Esophagus squamous epithelium (tissue), 5 donors: Measurements from ENCODE around the gene MEDAG. TPM values are rescaled to one million over a fixed set of nuclear protein-coding genes. Genes with fewer than 3 reads are reported as not detected.
A peak's percentile ranks its signal among the peaks of the same experiment; 100 is the strongest.
"Not testable (repeated sequence)": the region's sequence is repeated elsewhere in the genome, so short reads cannot be mapped to it uniquely, and the experiment has no call there.

Source experiments
- DNase-seq: peaks from one replicate; lab custom pipeline; 2025; lab: John Stamatoyannopoulos, UW
- H3K27ac ChIP-seq, 4 donors: fragments of 200-600 bp; sonication (generic); one replicate each; pipeline ENCODE4 v1.5.1; 2016 to 2019; ENCODE audit warnings: mild to moderate bottlenecking in 1 of 4
- H3K27me3 ChIP-seq, 4 donors: fragments of 200-600 bp; sonication (generic); 1 replicate in 3 of 4; 2 replicates in 1 of 4; pipeline versions ENCODE4 v1.5.1 to v1.6.0; 2017 to 2021; ENCODE audit warnings: antibody characterized with exemption in 1 of 4
- H3K36me3 ChIP-seq, 3 donors: fragments of 200-600 bp; sonication (generic); one replicate each; pipeline ENCODE4 v1.5.1; 2016 to 2019
- H3K4me1 ChIP-seq, 3 donors: fragments of 200-600 bp; sonication (generic); one replicate each; pipeline ENCODE4 v1.5.1; 2017 to 2019
- H3K4me3 ChIP-seq, 4 donors: fragments of 200-600 bp; sonication (generic); 1 replicate in 3 of 4; 2 replicates in 1 of 4; pipeline ENCODE4 v1.5.1; 2016 to 2019; ENCODE audit warnings: mild to moderate bottlenecking in 2 of 4, moderate library complexity in 1 of 4
- H3K9me3 ChIP-seq, 3 donors: fragments of 200-600 bp; sonication (generic); one replicate each; pipeline ENCODE4 v1.5.1; 2016 to 2019
- POLR2A ChIP-seq, 4 donors: fragments of 450-650 bp; IDR thresholded peaks; one replicate each; pipeline ENCODE4 v1.6.1; 2017; ENCODE audit warnings: antibody characterized with exemption in 4 of 4, mild to moderate bottlenecking in 4 of 4, moderate library complexity in 3 of 4
- WGBS, 2 donors: methylation state at CpG; one replicate each; pipeline ENCODE4 v1.1.5; 2018; 5-methylcytosine and 5-hydroxymethylcytosine counted together
- intact Hi-C: fragments of 100-400 bp; cut with DNase I; formaldehyde crosslinking; loops from one replicate; pipeline ENCODE4 v1.15.0; 2022
- total RNA-seq, 4 donors: library from RNA; depleted of rRNA; stranded (reverse); fragments of >200 nt; gene quantifications; one replicate each; pipeline ENCODE4 v1.1.0, GENCODE V29; 2016
- TF ChIP-seq, protein P1 (sequence below), 6 experiments: fragments of 450-650 bp in 4 of 6; fragments of 200-600 bp in 2 of 6; sonication (generic) in 2 of 6; IDR thresholded peaks; one replicate each; pipeline ENCODE4 v1.5.1; 2016 to 2019; ENCODE audit warnings: antibody characterized with exemption in 6 of 6, mild to moderate bottlenecking in 4 of 6, moderate library complexity in 4 of 6
- donor health status: DM: yes; HTN: yes; CAD: no.

MEDAG gene
- total RNA-seq, 4 donors from 2014 or later: 1.1 to 11.3 (median 6.3) TPM

DNA sequence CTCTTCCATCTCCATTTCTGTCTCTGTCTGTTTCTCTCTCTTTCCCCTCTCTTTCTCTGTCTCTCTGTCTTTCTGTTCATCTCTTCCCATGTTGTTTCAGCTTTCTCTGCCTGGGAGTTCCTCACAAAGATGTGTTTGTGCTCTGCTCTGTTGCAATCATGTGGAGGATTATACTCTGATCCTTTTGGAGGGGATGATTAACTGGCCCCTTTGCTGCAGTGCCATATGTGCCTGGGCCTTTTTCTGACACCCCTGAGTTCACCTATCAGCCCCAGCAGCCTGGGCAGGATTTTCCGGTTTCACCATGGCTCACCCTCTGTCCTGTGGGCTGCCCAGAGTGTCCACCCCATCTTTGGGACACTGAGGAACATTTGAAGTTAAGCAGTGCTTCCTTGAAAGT, 17.3 kb downstream of the MEDAG start:
- peaks cover 0 to 56% (median 19%) of the 10 kb centered on the region in 3 donors for H3K4me1 ChIP-seq
- H3K4me3 ChIP-seq: no peak overlapping the region
- WGBS, 2 donors: 33% methylated on average over 1 of the region's 1 CpG; no CpG with 5 or more reads in 1 of the 2 donors
- no peaks in the 10 kb centered on the region for H3K27me3 ChIP-seq
- TF ChIP-seq, protein P1, sequence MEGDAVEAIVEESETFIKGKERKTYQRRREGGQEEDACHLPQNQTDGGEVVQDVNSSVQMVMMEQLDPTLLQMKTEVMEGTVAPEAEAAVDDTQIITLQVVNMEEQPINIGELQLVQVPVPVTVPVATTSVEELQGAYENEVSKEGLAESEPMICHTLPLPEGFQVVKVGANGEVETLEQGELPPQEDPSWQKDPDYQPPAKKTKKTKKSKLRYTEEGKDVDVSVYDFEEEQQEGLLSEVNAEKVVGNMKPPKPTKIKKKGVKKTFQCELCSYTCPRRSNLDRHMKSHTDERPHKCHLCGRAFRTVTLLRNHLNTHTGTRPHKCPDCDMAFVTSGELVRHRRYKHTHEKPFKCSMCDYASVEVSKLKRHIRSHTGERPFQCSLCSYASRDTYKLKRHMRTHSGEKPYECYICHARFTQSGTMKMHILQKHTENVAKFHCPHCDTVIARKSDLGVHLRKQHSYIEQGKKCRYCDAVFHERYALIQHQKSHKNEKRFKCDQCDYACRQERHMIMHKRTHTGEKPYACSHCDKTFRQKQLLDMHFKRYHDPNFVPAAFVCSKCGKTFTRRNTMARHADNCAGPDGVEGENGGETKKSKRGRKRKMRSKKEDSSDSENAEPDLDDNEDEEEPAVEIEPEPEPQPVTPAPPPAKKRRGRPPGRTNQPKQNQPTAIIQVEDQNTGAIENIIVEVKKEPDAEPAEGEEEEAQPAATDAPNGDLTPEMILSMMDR (IDR thresholded peaks at IDR 0.05): no peak
- TF ChIP-seq POLR2A (IDR thresholded peaks at IDR 0.05): no peak
- intact Hi-C loops: no loop called here
- H3K36me3 ChIP-seq: no peaks in the 10 kb centered on the region
- H3K9me3 ChIP-seq: no peaks in the 10 kb centered on the region
- H3K27ac ChIP-seq: peak overlapping the region; percentile 29 to 90 (median 82)
- DNase-seq: no peak

DNA sequence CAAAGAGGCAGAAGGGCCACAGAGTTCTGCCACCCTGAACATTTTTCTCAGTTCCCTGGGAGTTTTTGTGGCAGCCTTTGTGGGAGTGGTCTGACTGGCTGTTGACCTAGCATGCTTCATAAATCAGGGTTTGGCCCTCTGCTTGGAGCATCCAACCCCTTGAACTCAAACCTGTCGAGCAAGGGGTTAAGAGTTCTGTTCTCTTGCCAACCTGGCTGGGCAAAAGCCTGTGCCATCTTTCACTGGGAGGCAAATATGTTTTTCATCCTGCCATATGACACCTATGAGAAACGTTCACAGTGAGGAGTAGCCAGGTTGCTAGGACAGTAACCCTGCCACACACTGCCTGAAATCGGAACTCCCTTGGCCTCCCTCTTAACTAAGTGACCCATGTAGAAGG, 18.6 kb downstream of the MEDAG start:
- 50 to 57% methylated on average over 1 of the region's 3 CpGs for WGBS, 2 donors
- peak overlapping the region; percentile 55 to 90 (median 82) for H3K27ac ChIP-seq
- no peaks in the 10 kb centered on the region for H3K9me3 ChIP-seq
- peaks cover 5 to 69% (median 30%) of the 10 kb centered on the region in 3 donors for H3K4me1 ChIP-seq
- no peaks in the 10 kb centered on the region for H3K36me3 ChIP-seq
- no peak overlapping the region for H3K4me3 ChIP-seq
- intact Hi-C loops: no loop called here
- H3K27me3 ChIP-seq: no peaks in the 10 kb centered on the region
- DNase-seq: no peak
- no peak for TF ChIP-seq POLR2A (IDR thresholded peaks at IDR 0.05)
- TF ChIP-seq, protein P1 (IDR thresholded peaks at IDR 0.05): no peak

DNA sequence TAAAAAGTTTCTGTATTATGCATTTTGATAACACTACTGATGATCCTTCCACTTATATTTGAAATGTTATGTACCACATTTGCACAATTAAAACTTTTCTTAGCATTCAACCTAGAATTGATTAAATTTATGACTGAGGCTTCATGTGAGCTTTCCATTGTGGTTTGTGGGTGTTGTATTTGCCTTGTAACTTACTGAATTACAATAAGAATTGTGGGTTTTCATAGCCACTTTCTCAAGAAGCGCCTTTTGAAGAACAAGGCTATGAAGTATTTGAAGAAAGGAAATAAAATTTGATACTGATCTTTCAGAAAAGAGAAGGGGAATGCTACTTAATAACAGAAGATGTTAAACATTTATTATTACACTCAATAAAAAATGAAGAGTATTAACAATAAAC, 19.4 kb downstream of the MEDAG start:
- Histone ChIP-seq H3K4me3 (no peak overlapping the region), H3K27ac (peak overlapping the region in 3 of 4 donors; percentile 79 to 90 (median 85)), H3K9me3 (no peaks in the 10 kb centered on the region), H3K4me1 (peaks cover 5 to 75% (median 30%) of the 10 kb centered on the region in 3 donors), H3K27me3 (no peaks in the 10 kb centered on the region), H3K36me3 (no peaks in the 10 kb centered on the region)
- intact Hi-C loops: no loop called here
- TF ChIP-seq, protein P1 (IDR thresholded peaks at IDR 0.05): no peak
- no peak for TF ChIP-seq POLR2A (IDR thresholded peaks at IDR 0.05)
- DNase-seq: no peak
- 73 to 84% methylated on average over 1 of the region's 1 CpG for WGBS, 2 donors

DNA sequence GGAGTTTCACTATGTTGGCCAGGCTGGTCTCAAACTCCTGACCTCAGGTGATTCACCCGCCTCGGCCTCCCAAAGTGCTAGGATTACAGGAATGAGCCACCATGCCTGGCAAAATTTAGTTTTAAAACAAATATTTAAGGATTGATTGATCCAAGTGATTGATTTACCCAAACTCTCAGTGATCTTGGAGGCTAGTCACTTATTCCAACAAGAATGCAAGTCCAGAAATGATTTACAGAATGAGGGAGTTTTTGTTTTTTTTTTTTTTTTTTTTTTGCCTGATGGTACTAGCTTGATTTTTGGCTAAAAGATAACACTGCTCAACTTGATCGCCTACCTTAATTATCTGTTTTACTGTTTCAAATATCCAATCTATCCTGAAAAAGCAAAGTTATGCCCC, 20.7 kb downstream of the MEDAG start:
- no peak for DNase-seq
- no peaks in the 10 kb centered on the region for H3K27me3 ChIP-seq
- no peak overlapping the region for H3K4me3 ChIP-seq
- WGBS, 2 donors: 93 to 96% methylated on average over 3 of the region's 3 CpGs
- TF ChIP-seq, protein P1 (IDR thresholded peaks at IDR 0.05): no peak
- TF ChIP-seq POLR2A (IDR thresholded peaks at IDR 0.05): no peak
- peaks cover 5 to 84% (median 30%) of the 10 kb centered on the region in 3 donors for H3K4me1 ChIP-seq
- H3K36me3 ChIP-seq: no peaks in the 10 kb centered on the region
- H3K27ac ChIP-seq: peak overlapping the region in 3 of 4 donors; percentile 40 to 90 (median 85)
- no peaks in the 10 kb centered on the region for H3K9me3 ChIP-seq
- intact Hi-C loops: no loop called here

DNA sequence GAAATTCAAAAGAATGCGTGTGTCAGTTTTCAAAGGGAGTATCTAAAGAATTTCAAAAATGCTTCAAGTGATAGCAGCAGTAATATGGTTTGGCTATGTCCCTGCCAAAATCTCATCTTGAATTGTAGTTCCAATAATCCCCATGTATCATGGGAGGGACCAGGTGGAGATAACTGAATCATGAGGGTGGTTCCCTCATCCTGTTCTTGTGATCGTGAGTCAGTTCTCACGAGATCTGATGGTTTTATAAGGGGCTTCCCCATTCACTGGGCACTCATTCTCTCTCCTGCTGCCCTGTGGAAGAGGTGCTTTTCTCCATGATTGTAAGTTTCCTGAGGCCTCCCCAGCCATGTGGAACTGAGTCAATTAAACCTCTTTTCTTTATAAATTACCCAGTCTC, 21.1 kb downstream of the MEDAG start:
- WGBS, 2 donors: 49 to 50% methylated on average over 3 of the region's 3 CpGs
- H3K9me3 ChIP-seq, DNase-seq, H3K36me3 ChIP-seq, H3K27me3 ChIP-seq, H3K4me3 ChIP-seq, intact Hi-C loops: not testable (repeated sequence)
- H3K27ac ChIP-seq: peak overlapping the region; percentile 35 to 90 (median 62)
- H3K4me1 ChIP-seq: peaks cover 5 to 84% (median 30%) of the 10 kb centered on the region in 3 donors

DNA sequence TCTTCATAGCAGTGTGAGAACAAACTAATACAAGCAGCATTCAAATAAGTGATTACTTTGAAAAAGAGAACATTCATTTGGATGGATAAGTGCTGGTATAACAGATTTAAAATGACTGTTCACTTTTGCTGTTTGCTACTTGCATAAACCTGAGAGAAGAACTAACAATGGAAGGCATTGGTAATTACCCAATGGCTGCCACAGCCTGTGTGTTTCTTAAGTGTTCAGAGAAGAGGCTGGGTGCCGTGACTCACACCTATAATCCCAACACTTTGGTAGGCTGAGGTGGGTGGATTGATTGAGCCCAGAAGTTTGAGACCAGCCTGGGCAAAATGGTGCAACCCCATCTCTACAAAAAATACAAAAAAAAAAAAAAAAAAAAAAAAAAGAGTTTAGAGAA, 21.5 kb downstream of the MEDAG start:
- intact Hi-C loops: no loop called here

More for the DNA sequence above, 21.5 kb downstream of the MEDAG start:
- 60 to 67% methylated on average over 1 of the region's 1 CpG for WGBS, 2 donors
- peaks cover 5 to 88% (median 30%) of the 10 kb centered on the region in 3 donors for H3K4me1 ChIP-seq
- H3K27ac ChIP-seq: peak overlapping the region; percentile 35 to 90 (median 62)
- H3K9me3 ChIP-seq: no peaks in the 10 kb centered on the region
- no peak for TF ChIP-seq POLR2A (IDR thresholded peaks at IDR 0.05)
- TF ChIP-seq, protein P1 (IDR thresholded peaks at IDR 0.05): no peak
- DNase-seq: no peak
- H3K36me3 ChIP-seq: no peaks in the 10 kb centered on the region
- no peak overlapping the region for H3K4me3 ChIP-seq
- H3K27me3 ChIP-seq: peaks cover 0 to 3% (median 0%) of the 10 kb centered on the region in 4 donors
